Gastrocnemius medialis (tissue), 4 donors: ENCODE results near the gene CHL1. TPM values are rescaled to one million over a fixed set of nuclear protein-coding genes. Genes with fewer than 3 reads are reported as not detected.

Experiments used
- ATAC-seq, 2 donors: fragments of 150-250 bp; one replicate each; pipeline ENCODE4 v1.9.1; 2016
- DNase-seq, 2 donors: peaks; one replicate each; pipeline ENCODE4 v3.0.0-alpha.2; 2019
- H3K27ac ChIP-seq, 4 donors: fragments of 200-600 bp; sonication (generic); 1 replicate in 1 of 4; 2 replicates in 3 of 4; pipeline ENCODE4 v1.5.1; 2016 to 2018; ENCODE audit warnings: mild to moderate bottlenecking in 2 of 4, moderate library complexity in 1 of 4
- H3K27me3 ChIP-seq, 3 donors: fragments of 200-600 bp; sonication (generic) in 2 of 3; 1 replicate in 1 of 3; 2 replicates in 2 of 3; pipeline versions ENCODE4 v1.5.1 to v1.6.0; 2016 to 2019; ENCODE audit warnings: mild to moderate bottlenecking in 1 of 3, moderate library complexity in 1 of 3
- H3K36me3 ChIP-seq, 2 donors: fragments of 200-600 bp; sonication (generic) in 1 of 2; one replicate each; pipeline ENCODE4 v1.5.1; 2017 to 2018
- H3K4me1 ChIP-seq, 2 donors: fragments of 200-600 bp; sonication (generic) in 1 of 2; one replicate each; pipeline ENCODE4 v1.5.1; 2016 to 2017; ENCODE audit warnings: mild to moderate bottlenecking in 2 of 2
- H3K4me3 ChIP-seq, 4 donors: fragments of 200-600 bp; sonication (generic) in 3 of 4; 1 replicate in 1 of 4; 2 replicates in 3 of 4; pipeline ENCODE4 v1.5.1; 2016 to 2019; ENCODE audit warnings: mild to moderate bottlenecking in 2 of 4
- H3K9me3 ChIP-seq, 3 donors: fragments of 200-600 bp; sonication (generic) in 2 of 3; 1 replicate in 1 of 3; 2 replicates in 2 of 3; pipeline ENCODE4 v1.5.1; 2016 to 2019
- CTCF ChIP-seq, 5 experiments: fragments of 450-650 bp in 3 of 5; fragments of 200-600 bp in 2 of 5; sonication (generic) in 2 of 5; IDR thresholded peaks in 4 of 5; conservative IDR thresholded peaks in 1 of 5; 1 replicate in 4 of 5; 2 replicates in 1 of 5; pipeline ENCODE4 v1.5.1; 2016 to 2019; ENCODE audit warnings: antibody characterized with exemption in 5 of 5, mild to moderate bottlenecking in 3 of 5, moderate library complexity in 3 of 5
- POLR2A ChIP-seq, 2 donors: fragments of 450-650 bp; IDR thresholded peaks; one replicate each; pipeline ENCODE4 v1.6.1; 2017; ENCODE audit warnings: antibody characterized with exemption in 2 of 2, mild to moderate bottlenecking in 2 of 2, moderate library complexity in 2 of 2
- in situ Hi-C, 4 donors: fragments of 200-750 bp; cut with MboI; loops; one replicate each; pipeline versions ENCODE4 v1.15.0 to v1.8.0; 2017; ENCODE audit warnings: low sequenced_read_pairs in 4 of 4
- intact Hi-C: fragments of 100-400 bp; cut with DNase I; formaldehyde crosslinking; loops from one replicate; pipeline ENCODE4 v1.15.1; 2023; ENCODE audit warnings: low total_unique reads
- total RNA-seq, 4 donors: library from RNA; depleted of rRNA; stranded (reverse); fragments of >200 nt; gene quantifications; one replicate each; pipeline versions ENCODE4 v1.1.0 to v1.2.3, GENCODE V29; 2016

The CHL1 gene
- total RNA-seq, 4 donors from 2014 or later: 0.36 to 2.9 (median 1.8) TPM

GRCh38 chr3:244041-244440 lies 47.5 kb downstream of the CHL1 start:
- Histone ChIP-seq H3K27ac (no peak overlapping the region), H3K4me1 (peaks cover 0 to 4% of the 10 kb centered on the region in 2 donors), H3K9me3 (no peaks in the 10 kb centered on the region), H3K36me3 (no peaks in the 10 kb centered on the region), H3K4me3 (no peak overlapping the region), H3K27me3 (no peaks in the 10 kb centered on the region)
- ATAC-seq: no peak
- no peak for DNase-seq
- in situ Hi-C loops: no loop called here
- TF ChIP-seq POLR2A (IDR thresholded peaks at IDR 0.05) (no peak), CTCF (IDR thresholded peaks at IDR 0.05 in 4 of 5, conservative IDR thresholded peaks at IDR 0.05 in 1 of 5) (no peak)
- intact Hi-C loops: no loop called here

GRCh38 chr3:247916-248315 lies 51.4 kb downstream of the CHL1 start:
- TF ChIP-seq POLR2A (IDR thresholded peaks at IDR 0.05) (no peak), CTCF (IDR thresholded peaks at IDR 0.05 in 4 of 5, conservative IDR thresholded peaks at IDR 0.05 in 1 of 5) (no peak)
- DNase-seq (no peak), ATAC-seq (no peak)
- H3K4me1 ChIP-seq: peaks cover 0 to 4% of the 10 kb centered on the region in 2 donors
- in situ Hi-C loops (no loop called here), intact Hi-C loops (no loop called here)
- no peak overlapping the region for H3K4me3 ChIP-seq
- no peaks in the 10 kb centered on the region for H3K36me3 ChIP-seq
- no peaks in the 10 kb centered on the region for H3K9me3 ChIP-seq
- no peaks in the 10 kb centered on the region for H3K27me3 ChIP-seq
- H3K27ac ChIP-seq: no peak overlapping the region

GRCh38 chr3:248864-249520 lies 52.4 kb downstream of the CHL1 start:
- Histone ChIP-seq H3K27ac (no peak overlapping the region), H3K4me1 (peaks cover 0 to 4% of the 10 kb centered on the region in 2 donors), H3K4me3 (no peak overlapping the region), H3K36me3 (no peaks in the 10 kb centered on the region), H3K27me3 (no peaks in the 10 kb centered on the region), H3K9me3 (no peaks in the 10 kb centered on the region)
- ATAC-seq (no peak), DNase-seq (no peak)
- intact Hi-C loops (no loop called here), in situ Hi-C loops (no loop called here)
- TF ChIP-seq CTCF (IDR thresholded peaks at IDR 0.05 in 4 of 5, conservative IDR thresholded peaks at IDR 0.05 in 1 of 5) (no peak), POLR2A (IDR thresholded peaks at IDR 0.05) (no peak)

GRCh38 chr3:249587-250262 lies 53.2 kb downstream of the CHL1 start:
- DNase-seq (no peak), ATAC-seq (no peak)
- no peaks in the 10 kb centered on the region for H3K9me3 ChIP-seq
- H3K4me3 ChIP-seq: no peak overlapping the region
- no peak overlapping the region for H3K27ac ChIP-seq
- no peaks in the 10 kb centered on the region for H3K27me3 ChIP-seq
- intact Hi-C loops (no loop called here), in situ Hi-C loops (no loop called here)
- H3K36me3 ChIP-seq: no peaks in the 10 kb centered on the region
- TF ChIP-seq POLR2A (IDR thresholded peaks at IDR 0.05) (no peak), CTCF (IDR thresholded peaks at IDR 0.05 in 4 of 5, conservative IDR thresholded peaks at IDR 0.05 in 1 of 5) (no peak)
- peaks cover 0 to 4% of the 10 kb centered on the region in 2 donors for H3K4me1 ChIP-seq
